ENCODE measurements around the gene NOS1.
"Not testable (repeated sequence)": the region's sequence is repeated elsewhere in the genome, so short reads cannot be mapped to it uniquely, and the experiment has no call there.

NOS1 gene

GRCh38 chr12:117210266-117210918, 151.0 kb downstream of the NOS1 start:
- TF ChIP-seq CTCF (IDR thresholded peaks at IDR 0.05; ENCODE audit: extremely low read depth, missing control alignments): no peak
- DNase-seq (ENCODE audit: low spot score): no peak

- DNase-seq (ENCODE audit: low spot score): no peak
- no peak for TF ChIP-seq CTCF (IDR thresholded peaks at IDR 0.05; ENCODE audit: extremely low read depth, missing control alignments)
Observed at GRCh38 chr12:117209626-117210025, 151.8 kb downstream of the NOS1 start.

GRCh38 chr12:117208811-117209455, 152.5 kb downstream of the NOS1 start:
- TF ChIP-seq CTCF (IDR thresholded peaks at IDR 0.05; ENCODE audit: extremely low read depth, missing control alignments): no peak
- no peak for DNase-seq (ENCODE audit: low spot score)

GRCh38 chr12:117208206-117208605, 153.2 kb downstream of the NOS1 start:
- TF ChIP-seq CTCF (IDR thresholded peaks at IDR 0.05; ENCODE audit: extremely low read depth, missing control alignments): no peak
- DNase-seq (ENCODE audit: low spot score): no peak

- TF ChIP-seq CTCF (IDR thresholded peaks at IDR 0.05; ENCODE audit: extremely low read depth, missing control alignments): no peak
- no peak for DNase-seq (ENCODE audit: low spot score)
Observed at GRCh38 chr12:117207675-117208074, 153.8 kb downstream of the NOS1 start.

GRCh38 chr12:117202556-117202955, 158.9 kb downstream of the NOS1 start:
- DNase-seq (ENCODE audit: low spot score): no peak
- TF ChIP-seq CTCF (IDR thresholded peaks at IDR 0.05; ENCODE audit: extremely low read depth, missing control alignments): no peak

- no peak for TF ChIP-seq CTCF (IDR thresholded peaks at IDR 0.05; ENCODE audit: extremely low read depth, missing control alignments)
- no peak for DNase-seq (ENCODE audit: low spot score)
Observed at GRCh38 chr12:117202033-117202432, 159.4 kb downstream of the NOS1 start.

GRCh38 chr12:117199956-117200744, 161.3 kb downstream of the NOS1 start:
- not testable (repeated sequence) for DNase-seq (ENCODE audit: low spot score)

- not testable (repeated sequence) for DNase-seq (ENCODE audit: low spot score)
Observed at GRCh38 chr12:117196334-117196733, 165.1 kb downstream of the NOS1 start.

- not testable (repeated sequence) for DNase-seq (ENCODE audit: low spot score)
Observed at GRCh38 chr12:117195027-117195426, 166.4 kb downstream of the NOS1 start.

Data from GM20000 (cell line).